ENCODE measurements around the gene TMEM86B.

Gene TMEM86B

GRCh38 chr19:55246462-55247451 lies 18.2 kb upstream of the TMEM86B start (continued):
- no peak for TF ChIP-seq PRDM10 (tag by site-specific recombination; IDR thresholded peaks at IDR 0.05)
- TF ChIP-seq ZNF292 (tag by site-specific recombination; IDR thresholded peaks at IDR 0.05; ENCODE audit: borderline replicate concordance, low read depth), result no peak
- no peak for TF ChIP-seq ZNF639 (tag by site-specific recombination; IDR thresholded peaks at IDR 0.05)
- no peak for TF ChIP-seq HIC1 (tag by site-specific recombination; IDR thresholded peaks at IDR 0.05)
- no peak for TF ChIP-seq TRIM28 (IDR thresholded peaks at IDR 0.05; ENCODE audit: borderline replicate concordance, low read length)
- no peak for TF ChIP-seq ZNF544 (tag by site-specific recombination; IDR thresholded peaks at IDR 0.05)
- TF ChIP-seq ZNF335 (tag by site-specific recombination; conservative IDR thresholded peaks at IDR 0.05), result no peak
- TF ChIP-seq ZNF132 (tag by site-specific recombination; IDR thresholded peaks at IDR 0.05; ENCODE audit: borderline replicate concordance), result no peak
- TF ChIP-seq KLF9 (tag by site-specific recombination; IDR thresholded peaks at IDR 0.05; ENCODE audit: low read depth), result no peak
- TF ChIP-seq ZSCAN18 (tag by site-specific recombination; IDR thresholded peaks at IDR 0.05), result no peak
- no peak for TF ChIP-seq ZNF23 (tag by site-specific recombination; IDR thresholded peaks at IDR 0.05; ENCODE audit: borderline replicate concordance)
- no peak for TF ChIP-seq ZNF404 (tag by site-specific recombination; IDR thresholded peaks at IDR 0.05)

GRCh38 chr19:55245236-55245904 lies 16.8 kb upstream of the TMEM86B start:
- ChIA-PET CTCF (no interaction called here), POLR2A (no interaction called here)
- H3K36me3 ChIP-seq (ENCODE audit: control insufficient read depth in 2 of 2, insufficient read depth in 1 of 2, low read length in 2 of 2), result peaks cover 32 to 82% of the 10 kb centered on the region in 2 experiments; a peak in 2 of 3 replicates
- no peaks in the 10 kb centered on the region for H3K4me1 ChIP-seq (ENCODE audit: control insufficient read depth, insufficient read depth, low read length)
- H3K27ac ChIP-seq (ENCODE audit: extremely low read depth, low read depth, low read length), result no peak overlapping the region
- no peak overlapping the region for H3K4me3 ChIP-seq (ENCODE audit: low read depth, low read length)
- no peak for TF ChIP-seq ZFHX2 (tag by site-specific recombination; conservative IDR thresholded peaks at IDR 0.05)
- TF ChIP-seq SP7 (tag by site-specific recombination; IDR thresholded peaks at IDR 0.05), result no peak
- no peaks in the 10 kb centered on the region for H3K9me3 ChIP-seq (ENCODE audit: control insufficient read depth, insufficient read depth, low read depth, low read length)
